Ascending aorta (tissue), 2 donors: Measurements from ENCODE around the gene CACNA1E. TPM values are rescaled to one million over a fixed set of nuclear protein-coding genes. Genes with fewer than 3 reads are reported as not detected.

ENCODE experiments used
- DNase-seq, 2 donors: peaks; one replicate each; pipeline ENCODE4 v3.0.0-alpha.2; 2019; ENCODE audit warnings: low spot score in 2 of 2
- H3K27ac ChIP-seq, 2 donors: fragments of 200-600 bp; sonication (generic); one replicate each; pipeline ENCODE4 v1.5.1; 2016 to 2017; ENCODE audit warnings: mild to moderate bottlenecking in 1 of 2
- H3K27me3 ChIP-seq: fragments of 200-600 bp; sonication (generic); one replicate; pipeline ENCODE4 v1.5.1; 2017
- H3K36me3 ChIP-seq, 2 donors: fragments of 200-600 bp; sonication (generic); one replicate each; pipeline ENCODE4 v1.5.1; 2016
- H3K4me1 ChIP-seq, 2 donors: fragments of 200-600 bp; sonication (generic); one replicate each; pipeline ENCODE4 v1.5.1; 2016 to 2017; ENCODE audit warnings: mild to moderate bottlenecking in 1 of 2
- H3K4me3 ChIP-seq, 2 donors: fragments of 200-600 bp; sonication (generic); one replicate each; pipeline ENCODE4 v1.5.1; 2016 to 2017; ENCODE audit warnings: mild to moderate bottlenecking in 1 of 2
- H3K9me3 ChIP-seq, 2 donors: fragments of 200-600 bp; sonication (generic); one replicate each; pipeline ENCODE4 v1.5.1; 2016
- intact Hi-C: fragments of 100-400 bp; cut with DNase I; formaldehyde crosslinking; loops from one replicate; pipeline ENCODE4 v1.15.1; 2023
- total RNA-seq: library from RNA; depleted of rRNA; stranded (reverse); fragments of >200 nt; gene quantifications from one replicate; pipeline ENCODE4 v1.1.0, GENCODE V29; 2016
- TF ChIP-seq, protein P1 (sequence below), 3 experiments: fragments of 200-600 bp in 2 of 3; fragments of 450-650 bp in 1 of 3; sonication (generic) in 2 of 3; IDR thresholded peaks; one replicate each; pipeline ENCODE4 v1.5.1; 2016 to 2019; ENCODE audit warnings: antibody characterized with exemption in 3 of 3, mild to moderate bottlenecking in 1 of 3, moderate library complexity in 1 of 3

The CACNA1E gene
- not detected for total RNA-seq

DNA sequence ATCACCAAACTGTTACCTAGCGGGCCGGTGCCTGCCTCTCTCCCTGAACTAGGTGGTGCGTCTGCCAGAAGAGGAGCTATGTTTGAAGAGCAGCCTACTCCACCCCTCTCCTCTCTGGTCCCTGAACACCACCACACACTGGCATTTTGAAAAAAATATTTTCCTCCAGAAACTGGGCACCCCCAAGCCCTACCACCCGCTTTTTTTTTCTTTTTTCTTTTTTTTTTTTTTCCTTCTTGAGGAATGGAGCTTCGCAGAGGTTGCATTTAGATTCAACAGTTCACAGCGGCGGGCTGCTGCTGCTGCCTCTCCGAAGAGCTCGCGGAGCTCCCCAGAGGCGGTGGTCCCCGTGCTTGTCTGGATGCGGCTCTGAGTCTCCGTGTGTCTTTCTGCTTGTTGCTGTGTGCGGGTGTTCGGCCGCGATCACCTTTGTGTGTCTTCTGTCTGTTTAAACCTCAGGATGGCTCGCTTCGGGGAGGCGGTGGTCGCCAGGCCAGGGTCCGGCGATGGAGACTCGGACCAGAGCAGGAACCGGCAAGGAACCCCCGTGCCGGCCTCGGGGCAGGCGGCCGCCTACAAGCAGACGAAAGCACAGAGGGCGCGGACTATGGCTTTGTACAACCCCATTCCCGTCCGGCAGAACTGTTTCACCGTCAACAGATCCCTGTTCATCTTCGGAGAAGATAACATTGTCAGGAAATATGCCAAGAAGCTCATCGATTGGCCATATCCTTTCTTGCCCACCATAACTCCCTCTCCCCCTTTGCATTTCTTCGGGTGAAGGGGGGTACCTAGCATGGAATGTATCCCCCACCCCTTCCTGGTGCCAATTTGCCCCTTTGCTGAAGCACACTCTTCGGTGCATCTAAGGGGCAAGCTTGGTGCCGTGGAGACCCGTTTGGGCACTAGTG is at the start of gene CACNA1E:
Gene CACNA1E, plus strand, starts transcription at position 233 of the 911 bp plus-strand sequence. Its CDS starts 228 bp downstream, at position 461.
- Histone ChIP-seq H3K4me3 (peak within 1 kb of the TSS in 1 of 2 donors; percentile 39), H3K4me1 (no peaks in the 10 kb centered on the region), H3K27me3 (peaks cover 13% of the 10 kb centered on the region), H3K9me3 (no peaks in the 10 kb centered on the region), H3K36me3 (no peaks in the 10 kb centered on the region), H3K27ac (no peak within 1 kb of the TSS)
- intact Hi-C loops: no loop called here
- TF ChIP-seq, protein P1, sequence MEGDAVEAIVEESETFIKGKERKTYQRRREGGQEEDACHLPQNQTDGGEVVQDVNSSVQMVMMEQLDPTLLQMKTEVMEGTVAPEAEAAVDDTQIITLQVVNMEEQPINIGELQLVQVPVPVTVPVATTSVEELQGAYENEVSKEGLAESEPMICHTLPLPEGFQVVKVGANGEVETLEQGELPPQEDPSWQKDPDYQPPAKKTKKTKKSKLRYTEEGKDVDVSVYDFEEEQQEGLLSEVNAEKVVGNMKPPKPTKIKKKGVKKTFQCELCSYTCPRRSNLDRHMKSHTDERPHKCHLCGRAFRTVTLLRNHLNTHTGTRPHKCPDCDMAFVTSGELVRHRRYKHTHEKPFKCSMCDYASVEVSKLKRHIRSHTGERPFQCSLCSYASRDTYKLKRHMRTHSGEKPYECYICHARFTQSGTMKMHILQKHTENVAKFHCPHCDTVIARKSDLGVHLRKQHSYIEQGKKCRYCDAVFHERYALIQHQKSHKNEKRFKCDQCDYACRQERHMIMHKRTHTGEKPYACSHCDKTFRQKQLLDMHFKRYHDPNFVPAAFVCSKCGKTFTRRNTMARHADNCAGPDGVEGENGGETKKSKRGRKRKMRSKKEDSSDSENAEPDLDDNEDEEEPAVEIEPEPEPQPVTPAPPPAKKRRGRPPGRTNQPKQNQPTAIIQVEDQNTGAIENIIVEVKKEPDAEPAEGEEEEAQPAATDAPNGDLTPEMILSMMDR (IDR thresholded peaks at IDR 0.05): no peak
- DNase-seq: no peak

DNA sequence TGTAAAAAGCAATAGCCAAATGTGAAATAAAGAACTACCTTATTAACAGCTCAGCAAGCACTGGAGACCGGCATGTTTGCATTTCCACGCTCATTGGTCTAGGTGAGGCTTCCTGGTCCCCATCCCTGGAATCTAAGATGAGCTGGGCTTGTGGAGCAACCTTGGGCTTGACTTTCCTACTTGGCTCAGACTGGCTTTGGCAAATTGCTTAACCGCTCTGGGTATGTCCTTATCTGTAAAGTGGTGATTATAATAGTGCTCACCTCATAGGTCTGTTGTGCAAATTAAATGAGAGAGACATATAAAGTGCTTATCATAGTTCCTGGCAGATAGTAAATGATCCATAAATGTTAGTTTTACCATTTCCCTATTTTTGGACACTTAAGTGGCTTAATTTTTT is 49.4 kb upstream of the CACNA1E start:
- no peaks in the 10 kb centered on the region for H3K36me3 ChIP-seq
- intact Hi-C loops: no loop called here
- H3K27ac ChIP-seq: no peak overlapping the region
- no peak overlapping the region for H3K4me3 ChIP-seq
- no peaks in the 10 kb centered on the region for H3K27me3 ChIP-seq
- DNase-seq: no peak
- TF ChIP-seq, protein P1 (IDR thresholded peaks at IDR 0.05): no peak
- H3K9me3 ChIP-seq: no peaks in the 10 kb centered on the region
- no peaks in the 10 kb centered on the region for H3K4me1 ChIP-seq

DNA sequence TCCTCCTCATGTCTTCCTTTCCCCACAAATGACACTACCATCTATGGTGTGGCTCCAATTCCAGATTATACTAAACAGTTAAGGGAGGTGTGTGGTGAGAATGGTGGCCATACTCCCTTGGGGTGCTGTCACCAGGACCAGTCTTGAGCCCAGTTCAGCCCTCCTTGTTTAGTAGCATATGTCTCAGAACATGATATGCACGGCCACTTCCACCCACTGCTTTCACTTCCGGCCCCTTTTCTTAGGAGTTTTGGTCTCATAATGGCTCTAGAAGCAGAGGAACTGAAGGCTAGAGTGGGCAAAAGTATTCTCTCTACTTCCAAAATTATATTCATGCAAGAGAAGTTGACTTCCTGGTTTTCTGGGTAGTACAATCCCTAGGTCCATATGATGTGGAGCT is 45.3 kb upstream of the CACNA1E start:
- intact Hi-C loops: no loop called here
- H3K27me3 ChIP-seq: no peaks in the 10 kb centered on the region
- no peaks in the 10 kb centered on the region for H3K36me3 ChIP-seq
- no peak overlapping the region for H3K27ac ChIP-seq
- no peak for DNase-seq
- H3K9me3 ChIP-seq: no peaks in the 10 kb centered on the region
- TF ChIP-seq, protein P1 (IDR thresholded peaks at IDR 0.05): no peak
- no peaks in the 10 kb centered on the region for H3K4me1 ChIP-seq
- H3K4me3 ChIP-seq: no peak overlapping the region

DNA sequence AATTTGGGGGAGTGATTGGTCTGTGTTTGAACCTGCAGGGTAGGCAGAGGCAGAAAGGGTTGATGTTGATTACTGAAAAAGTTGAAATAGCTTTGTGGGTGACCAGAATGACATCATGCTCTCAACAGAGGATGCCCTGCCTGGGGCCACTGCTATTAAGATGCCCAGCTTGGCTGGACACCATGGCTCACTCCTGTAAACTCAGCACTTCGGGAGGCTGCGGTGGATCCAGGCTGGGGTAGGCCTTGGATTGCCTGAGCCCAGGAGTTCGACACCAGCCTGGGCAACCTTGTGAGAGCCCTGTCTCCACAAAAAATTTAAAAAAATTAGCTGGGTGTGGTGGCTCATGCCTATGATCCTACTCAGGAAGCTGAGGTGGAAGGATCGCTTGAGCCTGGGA is 42.8 kb upstream of the CACNA1E start:
- Histone ChIP-seq H3K27me3 (no peaks in the 10 kb centered on the region), H3K27ac (no peak overlapping the region), H3K4me3 (no peak overlapping the region), H3K9me3 (no peaks in the 10 kb centered on the region), H3K4me1 (no peaks in the 10 kb centered on the region), H3K36me3 (no peaks in the 10 kb centered on the region)
- intact Hi-C loops: no loop called here
- no peak for DNase-seq
- TF ChIP-seq, protein P1 (IDR thresholded peaks at IDR 0.05): no peak

DNA sequence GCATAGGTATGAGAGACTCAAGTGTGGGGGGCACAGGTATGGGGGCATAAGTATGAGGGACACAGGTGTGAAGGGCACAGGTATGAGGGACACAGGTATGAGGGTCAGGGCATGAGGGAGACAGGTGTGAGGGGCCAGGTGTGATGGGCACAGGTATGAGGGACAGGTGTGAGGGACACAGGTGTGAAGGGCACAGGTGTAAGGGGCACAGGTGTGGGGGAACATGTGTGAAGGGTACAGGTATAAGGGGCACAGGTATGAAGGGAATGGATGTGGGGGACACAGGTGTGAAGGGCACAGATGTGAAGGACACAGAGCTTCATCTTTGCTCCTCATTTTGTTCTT is 41.2 kb upstream of the CACNA1E start:
- Histone ChIP-seq H3K27me3 (no peaks in the 10 kb centered on the region), H3K27ac (no peak overlapping the region), H3K36me3 (no peaks in the 10 kb centered on the region), H3K4me3 (no peak overlapping the region), H3K9me3 (no peaks in the 10 kb centered on the region), H3K4me1 (no peaks in the 10 kb centered on the region)
- TF ChIP-seq, protein P1 (IDR thresholded peaks at IDR 0.05): no peak
- DNase-seq: no peak
- intact Hi-C loops: no loop called here
